MCF 10A (cell line): ENCODE measurements around the gene ZBTB7B. TPM values are rescaled to one million over a fixed set of nuclear protein-coding genes. Genes with fewer than 3 reads are reported as not detected.

Source experiments
- BruUV-seq: library from RNA; stranded (reverse); fragments of 400-500 nt; replicated peaks from 2 replicates; lab custom pipeline; 2021; lab: Mats Ljungman, UMichigan
- CTCF ChIA-PET: fragments of 300-600 bp; sonication (Branson Sonifier 250); formaldehyde crosslinking; extraction: SDS; loops from one replicate; lab custom pipeline; 2021; ENCODE audit warnings: antibody characterized with exemption, inconsistent platforms; lab: Yijun Ruan, JAX
- POLR2A ChIA-PET: fragments of 300-600, 350-650 bp; sonication (Branson Sonifier 250); formaldehyde crosslinking; extraction: SDS; loops from one replicate; lab custom pipeline; 2020; ENCODE audit warnings: antibody characterized with exemption, inconsistent platforms; lab: Yijun Ruan, JAX
- DNase-seq: peaks from one replicate; pipeline ENCODE4 v3.0.0-alpha.2; 2018; ENCODE audit not compliant: unreplicated experiment
- H3K27ac Mint-ChIP-seq: one replicate; pipeline ENCODE4 v1.8.0; 2022; ENCODE audit warnings: mild to moderate bottlenecking, low read depth, mixed read lengths; ENCODE audit not compliant: unreplicated experiment
- H3K27me3 Mint-ChIP-seq: one replicate; pipeline ENCODE4 v1.8.0; 2022; ENCODE audit warnings: mixed read lengths; ENCODE audit not compliant: insufficient read depth, unreplicated experiment
- H3K36me3 Mint-ChIP-seq: one replicate; pipeline ENCODE4 v1.8.0; 2022; ENCODE audit warnings: mild to moderate bottlenecking, moderate library complexity, mixed read lengths; ENCODE audit not compliant: insufficient read depth, unreplicated experiment
- H3K4me1 Mint-ChIP-seq: one replicate; pipeline ENCODE4 v1.8.0; 2022; ENCODE audit warnings: mixed read lengths; ENCODE audit not compliant: insufficient read depth, unreplicated experiment
- H3K4me3 Mint-ChIP-seq: one replicate; pipeline ENCODE4 v1.8.0; 2022; ENCODE audit warnings: mild to moderate bottlenecking, moderate library complexity, mixed read lengths; ENCODE audit not compliant: unreplicated experiment
- H3K9me3 Mint-ChIP-seq: one replicate; pipeline ENCODE4 v1.8.0; 2022; ENCODE audit warnings: mixed read lengths; ENCODE audit not compliant: unreplicated experiment
- intact Hi-C: fragments of 100-400 bp; cut with micrococcal nuclease; formaldehyde crosslinking; loops from 2 replicates; pipeline ENCODE4 v1.14.1; 2022
- total RNA-seq: library from RNA; stranded (reverse); gene quantifications from 2 replicates; pipeline ENCODE4 v1.2.3, GENCODE V29; 2022
- TF ChIP-seq, protein P1 (sequence below): fragments of 200-600 bp; IDR thresholded peaks from one replicate; pipeline ENCODE4 v1.8.0; 2022; ENCODE audit warnings: antibody characterized with exemption, mild to moderate bottlenecking; ENCODE audit not compliant: unreplicated experiment

The ZBTB7B gene
- total RNA-seq, 1 experiment from 2014 or later = 175 TPM

DNA sequence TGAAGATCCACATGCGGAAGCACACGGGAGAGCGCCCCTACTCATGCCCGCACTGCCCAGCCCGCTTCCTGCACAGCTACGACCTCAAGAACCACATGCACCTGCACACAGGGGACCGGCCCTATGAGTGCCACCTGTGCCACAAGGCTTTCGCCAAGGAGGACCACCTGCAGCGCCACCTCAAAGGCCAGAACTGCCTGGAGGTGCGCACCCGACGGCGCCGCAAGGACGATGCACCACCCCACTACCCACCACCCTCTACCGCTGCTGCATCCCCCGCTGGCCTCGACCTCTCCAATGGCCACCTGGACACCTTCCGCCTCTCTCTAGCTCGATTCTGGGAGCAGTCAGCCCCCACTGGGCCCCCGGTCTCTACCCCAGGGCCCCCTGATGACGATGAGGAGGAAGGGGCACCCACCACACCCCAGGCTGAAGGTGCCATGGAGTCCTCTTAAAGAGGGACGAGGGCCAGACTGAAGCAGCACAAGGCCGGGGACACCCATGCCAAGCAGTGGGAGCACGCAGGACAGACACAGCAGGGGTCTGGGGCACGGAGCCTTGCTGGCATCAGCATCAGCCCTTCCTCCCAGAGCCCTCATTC, 13.7 kb downstream of the ZBTB7B start:
- Mint-ChIP-seq H3K27me3 (no peaks in the 10 kb centered on the region), H3K27ac (peak overlapping the region; percentile 80), H3K9me3 (no peaks in the 10 kb centered on the region), H3K4me1 (peaks cover 77% of the 10 kb centered on the region), H3K36me3 (peaks cover 88% of the 10 kb centered on the region), H3K4me3 (peak overlapping the region; percentile 62)
- intact Hi-C loops = loop anchor here (2.0 kb wide), 1 partner anchor 22 kb away; no protein-coding TSS in a partner anchor
- TF ChIP-seq, protein P1, sequence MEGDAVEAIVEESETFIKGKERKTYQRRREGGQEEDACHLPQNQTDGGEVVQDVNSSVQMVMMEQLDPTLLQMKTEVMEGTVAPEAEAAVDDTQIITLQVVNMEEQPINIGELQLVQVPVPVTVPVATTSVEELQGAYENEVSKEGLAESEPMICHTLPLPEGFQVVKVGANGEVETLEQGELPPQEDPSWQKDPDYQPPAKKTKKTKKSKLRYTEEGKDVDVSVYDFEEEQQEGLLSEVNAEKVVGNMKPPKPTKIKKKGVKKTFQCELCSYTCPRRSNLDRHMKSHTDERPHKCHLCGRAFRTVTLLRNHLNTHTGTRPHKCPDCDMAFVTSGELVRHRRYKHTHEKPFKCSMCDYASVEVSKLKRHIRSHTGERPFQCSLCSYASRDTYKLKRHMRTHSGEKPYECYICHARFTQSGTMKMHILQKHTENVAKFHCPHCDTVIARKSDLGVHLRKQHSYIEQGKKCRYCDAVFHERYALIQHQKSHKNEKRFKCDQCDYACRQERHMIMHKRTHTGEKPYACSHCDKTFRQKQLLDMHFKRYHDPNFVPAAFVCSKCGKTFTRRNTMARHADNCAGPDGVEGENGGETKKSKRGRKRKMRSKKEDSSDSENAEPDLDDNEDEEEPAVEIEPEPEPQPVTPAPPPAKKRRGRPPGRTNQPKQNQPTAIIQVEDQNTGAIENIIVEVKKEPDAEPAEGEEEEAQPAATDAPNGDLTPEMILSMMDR = no peak
- CTCF ChIA-PET = interaction anchor here (0.7 to 14.4 kb wide), 17 partner anchors 9 to 156 kb away, joined by 3 to 390 read pairs (median 7); partner anchors contain the start of genes ADAM15, KRTCAP2, PMVK and PYGO2
- no TSS peak for BruUV-seq
- POLR2A ChIA-PET = interaction anchor here (0.6 to 14.0 kb wide), 21 partner anchors 12 to 915 kb away, joined by 3 to 312 read pairs (median 11); partner anchors contain the start of genes ADAM15, CKS1B, DCST1 and DCST2
- no peak for DNase-seq

DNA sequence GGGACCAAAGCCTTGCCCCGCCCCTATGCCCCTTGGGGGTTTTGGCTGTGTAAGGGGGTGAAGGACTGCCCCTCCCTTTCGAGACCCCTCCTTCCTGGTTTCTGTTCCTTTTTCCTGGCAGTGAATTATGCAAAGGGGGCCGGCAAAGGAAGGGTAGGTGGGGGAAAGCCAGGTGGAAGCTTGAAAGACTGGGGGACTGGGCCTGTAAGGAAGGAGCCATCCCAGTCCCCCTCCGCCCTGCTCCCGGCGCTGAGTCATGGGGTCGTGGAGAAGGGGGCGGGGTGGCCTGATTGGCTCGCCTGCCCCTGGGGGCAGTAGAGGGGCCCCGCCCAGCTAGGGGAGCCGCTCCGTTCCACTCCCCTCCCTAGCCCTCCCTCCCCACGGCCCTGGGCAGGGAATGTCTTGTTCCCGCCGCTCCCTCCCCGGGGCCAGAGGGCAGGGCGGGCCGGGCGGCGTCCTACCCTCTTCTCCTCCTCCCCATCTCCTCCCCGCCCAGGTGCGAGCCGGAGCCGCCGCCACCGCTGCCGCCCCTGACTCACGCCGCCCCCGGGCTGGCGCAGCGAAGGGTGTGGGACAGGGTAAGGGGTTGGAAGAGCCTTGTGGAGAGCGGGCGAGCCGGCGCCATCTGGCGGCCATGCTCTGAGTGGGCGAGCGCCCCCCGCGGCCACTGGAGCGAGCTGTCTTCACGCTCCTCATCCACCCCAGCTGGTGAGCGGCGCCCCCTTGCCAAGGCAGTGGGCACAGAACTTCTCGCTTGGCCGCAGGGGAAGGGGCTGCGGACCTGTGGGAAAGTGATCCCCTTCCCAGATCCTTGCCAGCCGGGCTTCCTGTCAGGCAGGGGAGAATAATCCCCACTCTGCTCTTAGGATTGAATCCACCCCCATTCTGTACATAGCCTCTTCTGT, 14.7 kb downstream of the ZBTB7B start:
- Mint-ChIP-seq H3K27me3 (no peaks in the 10 kb centered on the region), H3K9me3 (no peaks in the 10 kb centered on the region), H3K4me3 (peak overlapping the region; percentile 62), H3K4me1 (peaks cover 78% of the 10 kb centered on the region), H3K27ac (peak overlapping the region; percentile 80), H3K36me3 (peaks cover 91% of the 10 kb centered on the region)
- intact Hi-C loops = loop anchor here (1.0 to 2.0 kb wide), 4 partner anchors 13 to 46 kb away; partner anchors contain the start of gene FLAD1
- TF ChIP-seq, protein P1 = peak; percentile 100
- POLR2A ChIA-PET = interaction anchor here (0.6 to 14.0 kb wide), 25 partner anchors 11 to 914 kb away, joined by 3 to 312 read pairs (median 6); partner anchors contain the start of genes ADAM15, CKS1B, DCST1 and DCST2
- DNase-seq = peak; percentile 99
- TSS peak; percentile 60 for BruUV-seq
- CTCF ChIA-PET = interaction anchor here (0.6 to 14.4 kb wide), 32 partner anchors 9 to 465 kb away, joined by 3 to 390 read pairs (median 4); partner anchors contain the start of genes ADAM15, DCST1, DCST2 and KRTCAP2

DNA sequence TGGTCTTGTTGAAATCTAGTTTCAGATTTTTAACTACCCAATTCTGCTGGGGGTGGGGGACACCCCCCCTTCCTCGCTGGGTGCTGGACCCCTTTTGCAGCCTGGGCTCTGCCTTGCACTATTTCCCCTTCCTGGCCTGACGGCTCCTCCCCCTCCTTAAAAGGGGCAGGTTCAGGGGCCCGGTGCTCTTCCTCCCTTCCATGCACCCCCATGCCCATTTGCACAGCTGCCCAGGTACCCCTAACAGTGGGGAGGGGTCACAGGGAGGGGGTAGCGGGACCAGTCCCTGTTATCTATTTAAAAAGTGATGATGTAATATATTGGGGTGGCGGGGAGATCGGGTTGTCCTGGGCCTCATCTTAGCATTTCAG, 15.3 kb downstream of the ZBTB7B start:
- ChIA-PET CTCF (interaction anchor here (0.6 to 14.4 kb wide), 25 partner anchors 9 to 465 kb away, joined by 3 to 390 read pairs (median 4); partner anchors contain the start of genes ADAM15, DCST1, DCST2 and LENEP), POLR2A (interaction anchor here (1.1 to 14.0 kb wide), 17 partner anchors 10 to 81 kb away, joined by 3 to 312 read pairs (median 14); partner anchors contain the start of genes ADAM15, CKS1B, DCST1 and DCST2)
- Mint-ChIP-seq H3K27ac (peak overlapping the region; percentile 80), H3K9me3 (no peaks in the 10 kb centered on the region), H3K36me3 (peaks cover 91% of the 10 kb centered on the region), H3K4me1 (peaks cover 78% of the 10 kb centered on the region), H3K4me3 (peak overlapping the region; percentile 62), H3K27me3 (no peaks in the 10 kb centered on the region)
- DNase-seq = no peak
- intact Hi-C loops = loop anchor here (1.0 to 2.0 kb wide), 4 partner anchors 14 to 47 kb away; partner anchors contain the start of gene FLAD1
- BruUV-seq = TSS peak; percentile 6
- TF ChIP-seq, protein P1 = no peak
